Measurements from ENCODE around the gene ALG14.
"Not testable (repeated sequence)": the region's sequence is repeated elsewhere in the genome, so short reads cannot be mapped to it uniquely, and the experiment has no call there.

The ALG14 gene, protein sequence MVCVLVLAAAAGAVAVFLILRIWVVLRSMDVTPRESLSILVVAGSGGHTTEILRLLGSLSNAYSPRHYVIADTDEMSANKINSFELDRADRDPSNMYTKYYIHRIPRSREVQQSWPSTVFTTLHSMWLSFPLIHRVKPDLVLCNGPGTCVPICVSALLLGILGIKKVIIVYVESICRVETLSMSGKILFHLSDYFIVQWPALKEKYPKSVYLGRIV

DNA sequence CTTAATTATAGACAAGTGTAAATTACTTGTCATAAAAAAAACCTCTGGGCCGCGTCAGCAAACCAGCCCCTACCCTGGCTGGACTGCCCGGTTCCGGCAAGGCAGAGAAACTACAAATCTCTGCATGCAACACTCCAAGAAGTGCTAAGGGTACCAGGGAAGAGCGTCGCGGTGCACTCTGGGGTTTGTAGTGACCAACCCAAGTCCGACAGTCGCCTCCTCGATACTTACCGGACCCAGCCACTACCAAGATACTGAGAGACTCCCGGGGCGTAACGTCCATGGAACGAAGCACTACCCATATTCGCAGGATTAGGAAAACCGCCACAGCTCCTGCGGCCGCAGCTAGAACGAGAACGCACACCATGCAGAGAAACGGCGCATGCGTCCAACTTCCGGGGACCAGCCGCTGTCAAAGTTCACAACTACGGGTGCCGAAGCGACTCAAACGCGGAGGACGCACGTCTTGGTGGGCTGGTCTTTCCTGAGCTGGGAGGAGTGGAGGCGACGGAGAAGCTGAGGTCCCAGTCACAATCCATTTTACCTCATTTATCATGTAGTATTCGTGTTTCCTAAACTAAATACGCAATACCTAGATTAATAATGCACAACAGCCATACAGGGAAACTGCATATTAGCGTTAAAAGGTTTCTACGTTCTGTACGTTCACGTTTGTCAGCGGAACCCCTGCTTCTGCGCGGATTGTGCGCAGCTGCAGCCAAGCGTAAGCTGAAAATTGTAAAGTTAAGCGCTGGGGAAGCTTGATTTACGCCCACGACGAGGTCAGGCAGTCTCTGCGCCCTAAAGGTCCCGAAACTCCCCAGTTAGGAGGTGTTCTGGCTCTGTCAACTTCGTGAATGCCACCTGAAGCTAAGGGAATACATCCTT, at the start of gene ALG14:
Gene ALG14 (minus strand): TSS at position 420 of the 888 bp plus-strand sequence. CDS start 53 bp downstream, at position 367.
- DNase-seq (ENCODE audit: low spot score): peak; percentile 93

DNA sequence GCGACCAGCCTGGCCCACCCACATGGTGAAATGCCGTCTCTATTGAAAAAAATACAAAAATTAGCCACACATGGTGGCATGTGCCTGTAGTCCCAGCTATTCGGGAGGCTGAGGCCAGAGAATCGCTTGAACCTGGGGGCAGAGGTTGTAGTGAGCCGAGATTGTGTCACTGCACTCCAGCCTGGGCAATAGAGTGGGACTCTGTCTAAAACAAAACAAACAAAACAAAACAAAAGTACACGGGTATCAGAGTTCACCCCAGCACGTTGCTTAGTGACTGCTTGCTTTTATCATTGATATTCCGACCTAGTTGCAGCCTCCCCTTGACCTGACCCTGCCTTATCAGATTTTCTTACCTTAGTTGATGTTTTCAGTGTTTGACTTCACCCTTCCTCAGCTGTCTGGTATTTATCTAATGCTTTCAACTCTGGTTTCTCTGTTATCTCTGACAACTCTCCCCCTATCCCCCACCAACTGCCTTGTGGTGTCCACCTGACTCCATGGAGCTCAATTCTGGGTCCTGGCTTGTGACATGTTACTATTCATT, 49.5 kb upstream of the ALG14 start:
- no peak for DNase-seq (ENCODE audit: low spot score)

DNA sequence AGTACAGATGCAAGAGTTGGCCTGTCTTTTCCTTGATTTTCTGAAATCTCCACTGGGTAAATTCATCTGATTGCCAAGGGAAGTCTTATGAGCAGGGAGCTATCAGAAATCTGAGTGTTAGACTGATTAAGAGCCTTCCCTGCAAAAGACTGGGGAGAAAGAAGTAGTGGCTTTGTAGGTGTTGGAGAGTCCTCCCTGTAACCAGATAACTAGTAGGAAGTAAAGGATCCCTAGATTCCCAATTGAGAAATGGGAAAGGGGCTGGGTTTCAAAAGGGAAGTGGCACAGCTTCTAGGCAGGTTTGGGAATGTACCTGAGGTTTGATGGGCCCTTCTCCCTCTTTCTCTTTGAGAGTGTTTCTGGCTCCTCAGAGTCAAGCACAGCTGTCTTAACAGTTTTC, 46.5 kb upstream of the ALG14 start:
- peak; percentile 29 for DNase-seq (ENCODE audit: low spot score)

DNA sequence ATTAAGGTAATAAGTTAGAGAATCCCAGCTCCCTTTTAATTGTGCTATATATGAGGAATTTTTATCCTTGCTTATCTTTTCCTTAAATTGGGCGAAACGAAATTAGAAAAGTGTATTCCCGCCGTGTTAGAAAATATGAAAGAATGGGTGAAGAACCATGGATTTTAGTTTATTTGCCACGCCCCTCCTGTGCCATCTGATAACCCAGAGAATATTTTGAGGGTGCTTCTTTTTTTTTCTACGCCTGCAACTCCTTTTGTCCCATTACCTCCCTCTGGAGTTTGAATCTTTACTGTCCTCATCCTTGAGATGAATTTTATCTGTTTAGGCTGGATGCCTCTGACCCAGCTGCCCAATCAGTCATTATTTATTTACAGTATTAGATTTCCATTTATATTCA, 46.0 kb upstream of the ALG14 start:
- DNase-seq (ENCODE audit: low spot score): peak; percentile 71

DNA sequence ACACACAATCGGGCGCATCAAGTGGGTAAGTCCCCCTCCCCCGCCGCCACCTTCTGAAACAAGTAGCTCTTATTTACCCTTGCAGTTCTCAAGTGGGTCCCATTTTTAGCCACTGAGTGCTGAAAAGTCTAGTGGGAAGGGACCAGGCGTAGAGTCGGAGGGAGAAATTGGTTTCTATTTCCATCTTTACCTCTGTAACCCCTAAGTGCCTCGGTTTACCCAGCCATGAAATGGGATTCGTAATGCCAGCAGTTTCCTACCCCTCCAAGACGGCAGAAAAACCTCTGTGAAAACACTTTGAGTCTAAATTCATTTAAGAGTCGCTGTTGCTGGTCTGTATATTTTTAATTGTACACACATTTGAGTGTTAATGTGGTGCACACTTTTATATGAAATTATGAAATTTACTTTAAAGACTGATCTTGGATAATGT, 45.3 kb upstream of the ALG14 start:
- DNase-seq (ENCODE audit: low spot score): no peak

DNA sequence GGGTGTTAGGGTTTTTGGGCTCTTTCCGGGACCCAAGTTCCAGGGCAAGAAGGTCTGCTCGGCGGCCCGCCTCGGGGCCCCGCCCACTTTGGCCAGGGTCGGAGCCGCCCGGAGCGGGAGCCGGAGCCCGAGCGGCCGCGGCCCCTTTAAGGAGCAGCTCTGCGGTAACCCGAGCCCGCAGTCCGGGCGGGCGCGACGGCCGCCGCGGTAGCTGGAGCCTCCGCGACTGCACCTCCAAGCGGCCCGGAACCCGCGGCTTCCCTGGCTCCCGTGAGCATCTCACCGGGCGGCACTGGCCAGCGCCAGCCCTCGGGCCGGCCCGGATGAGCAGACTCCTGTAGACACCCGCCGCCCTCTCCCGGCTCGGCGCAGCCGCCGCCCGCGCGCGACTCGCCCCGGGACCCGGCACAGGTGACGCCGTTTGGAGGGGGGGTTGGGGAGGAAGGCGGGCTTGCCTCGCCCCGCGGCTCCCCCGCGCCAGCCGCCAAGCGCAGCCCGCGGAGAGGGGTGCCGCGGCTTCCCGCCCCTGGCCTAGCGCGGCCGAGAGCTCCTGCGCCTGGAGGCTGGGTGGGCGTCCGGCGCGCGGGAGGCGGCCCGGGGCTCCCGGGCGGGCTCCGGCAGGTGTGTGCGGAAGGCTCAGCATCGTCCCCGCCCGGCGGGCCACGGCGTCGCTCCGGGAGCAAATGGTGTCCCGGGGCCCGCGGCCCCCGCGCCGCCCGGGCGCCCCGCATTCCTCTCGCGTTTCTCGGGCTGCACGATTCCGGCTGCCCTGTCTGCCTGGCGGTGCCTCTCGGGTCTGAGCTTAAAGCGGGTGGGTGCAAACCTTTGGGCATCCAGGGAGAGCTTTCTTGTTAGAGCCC, 44.7 kb upstream of the ALG14 start, which contains the start of gene TLCD4:
Gene TLCD4 (plus strand): TSS at position 149 of the 860 bp plus-strand sequence. CDS start 26,547 bp downstream, outside the sequence.
- peak; percentile 66 for DNase-seq (ENCODE audit: low spot score)

DNA sequence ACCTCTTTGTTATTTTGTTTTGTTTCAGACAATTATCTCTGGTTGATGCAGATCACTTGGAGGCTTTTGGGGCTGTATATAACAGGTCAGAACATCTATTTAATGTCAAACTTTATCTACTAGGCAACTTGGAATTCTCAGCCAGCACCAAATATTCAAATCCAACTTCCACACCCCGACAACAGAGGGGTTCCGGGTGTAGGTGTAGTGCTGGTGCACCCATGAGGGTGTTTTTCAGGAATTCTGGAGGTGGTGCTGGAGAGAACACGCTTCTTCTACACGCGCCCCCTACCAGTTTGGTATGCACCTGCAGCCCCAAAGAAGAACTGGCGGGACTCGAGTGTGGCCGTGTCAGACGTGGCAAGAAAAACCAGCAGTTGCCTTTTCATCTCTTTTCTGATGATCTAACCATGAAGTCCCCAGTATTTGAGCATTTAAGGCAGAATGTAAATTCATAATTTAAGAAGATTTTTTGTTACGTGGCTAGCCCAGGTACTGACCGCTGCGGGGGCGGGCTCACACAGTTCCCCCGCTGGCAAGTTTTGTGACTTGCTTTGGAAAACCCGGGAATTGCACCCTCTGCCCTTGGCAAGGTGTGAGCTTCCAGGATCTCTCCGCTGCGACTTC, 43.9 kb upstream of the ALG14 start:
- peak; percentile 88 for DNase-seq (ENCODE audit: low spot score)

DNA sequence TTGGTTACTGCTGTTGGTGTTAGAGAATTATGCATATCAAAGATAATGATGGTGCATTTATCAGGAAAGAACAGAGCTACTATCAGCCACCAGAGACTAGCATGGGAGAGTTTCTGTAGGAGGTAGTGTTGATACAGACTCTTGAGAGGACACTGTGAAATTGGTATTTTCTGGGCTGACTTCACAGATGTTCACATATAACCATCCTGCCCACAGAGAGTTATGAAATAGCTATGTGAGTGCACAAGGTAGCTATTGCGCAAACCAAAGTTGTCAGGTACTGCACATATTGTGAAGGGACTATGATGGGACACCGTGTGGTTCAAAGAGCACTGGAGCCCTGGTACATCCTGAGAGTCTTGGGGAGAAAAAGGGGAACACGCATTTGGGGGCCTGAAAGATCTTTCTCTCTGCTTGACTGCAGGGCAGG, 43.0 kb upstream of the ALG14 start:
- DNase-seq (ENCODE audit: low spot score): peak; percentile 82

DNA sequence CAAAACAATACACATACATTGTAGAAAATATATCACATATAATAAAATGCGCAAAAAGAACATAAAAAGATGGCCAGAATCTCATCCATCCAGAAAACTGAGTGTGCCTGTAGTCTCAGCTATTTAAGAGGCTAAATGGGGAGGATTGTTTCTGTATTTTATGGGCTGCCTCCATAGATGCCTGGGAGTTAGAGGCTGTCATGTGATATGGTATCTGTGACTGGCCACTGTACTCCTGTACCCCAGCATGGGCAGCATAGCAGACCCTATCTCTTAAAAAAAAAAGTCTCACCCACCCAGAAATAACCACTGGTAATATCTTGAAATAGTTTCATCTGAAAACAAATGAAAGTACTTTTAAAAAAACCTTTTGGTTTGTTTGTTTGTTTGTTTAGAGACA, 40.9 kb upstream of the ALG14 start:
- no peak for DNase-seq (ENCODE audit: low spot score)

DNA sequence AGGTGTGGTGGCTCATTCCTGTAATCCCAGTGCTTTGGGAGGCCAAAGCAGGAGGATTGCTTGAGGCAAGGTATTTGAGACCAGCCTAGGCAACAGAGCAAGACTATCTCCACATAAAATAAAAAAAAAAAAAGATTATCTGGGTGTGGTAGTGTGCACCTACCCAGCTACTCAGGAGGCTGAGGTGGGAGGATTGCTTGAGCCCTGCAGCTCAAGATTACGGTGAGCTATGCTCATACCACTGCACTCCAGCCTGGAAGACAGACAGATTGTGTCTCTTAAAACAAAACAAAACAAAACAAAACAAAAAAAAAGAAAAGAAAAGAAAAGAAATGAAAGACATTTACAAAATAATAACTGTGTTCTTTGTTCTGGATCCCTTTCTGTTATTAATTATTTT, 38.3 kb upstream of the ALG14 start:
- DNase-seq (ENCODE audit: low spot score): peak; percentile 45

DNA sequence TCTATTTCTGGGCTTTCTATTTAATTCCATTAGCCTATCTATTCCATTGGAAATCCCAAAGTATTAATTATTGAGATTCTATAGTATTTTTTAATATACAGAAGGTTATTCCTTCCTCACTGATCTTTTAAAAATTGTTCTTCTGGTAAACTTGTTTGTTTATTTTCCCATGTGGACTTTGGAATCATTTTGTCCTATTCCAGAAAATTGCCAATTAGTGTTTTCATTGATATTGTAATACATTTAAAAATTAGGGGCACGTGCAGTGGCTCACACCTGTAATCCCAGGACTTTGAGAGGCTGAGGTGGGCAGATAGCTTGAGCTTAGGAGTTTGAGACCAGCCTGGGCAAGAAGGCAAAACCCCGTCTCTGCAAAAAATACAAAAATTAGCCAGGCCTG, 36.0 kb upstream of the ALG14 start:
- no peak for DNase-seq (ENCODE audit: low spot score)

DNA sequence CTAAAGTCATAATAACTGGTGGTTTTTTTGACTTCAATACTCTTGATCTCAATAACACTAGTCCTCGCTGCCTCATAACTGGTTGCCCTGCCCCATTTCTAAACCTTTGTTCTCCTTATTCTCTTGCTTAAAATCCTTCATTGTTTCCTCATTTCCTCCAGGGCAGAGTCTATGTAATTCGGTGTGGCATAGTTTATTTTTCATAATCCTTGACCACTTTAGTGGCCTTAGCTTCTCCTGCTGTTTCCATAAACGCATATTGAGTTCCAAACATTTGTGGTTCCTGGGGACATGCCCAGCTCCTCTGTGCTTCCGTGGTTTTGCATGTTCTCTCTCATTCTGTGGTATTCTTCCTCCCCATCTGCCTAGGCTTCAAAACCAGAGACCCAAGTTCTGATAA, 25.4 kb upstream of the ALG14 start:
- no peak for DNase-seq (ENCODE audit: low spot score)

DNA sequence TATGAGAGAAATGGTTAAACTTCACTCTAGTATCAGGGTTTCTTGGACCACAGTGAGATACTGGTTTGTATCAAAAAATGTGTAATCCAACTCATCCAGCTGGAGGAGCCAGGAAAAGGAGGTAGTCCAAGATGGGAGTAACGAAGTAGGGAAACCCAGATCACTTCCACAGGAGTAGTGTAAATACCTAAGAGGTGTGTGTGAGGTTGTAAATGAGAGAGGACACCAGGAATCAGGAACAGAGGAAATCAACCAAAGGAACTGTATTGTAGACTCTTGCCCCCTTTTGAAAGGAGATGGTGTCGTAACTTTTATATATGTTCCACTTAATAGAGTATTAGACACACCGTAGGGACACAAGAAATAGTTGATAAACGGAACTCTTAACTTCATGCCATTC, 24.7 kb upstream of the ALG14 start:
- DNase-seq (ENCODE audit: low spot score): no peak

DNA sequence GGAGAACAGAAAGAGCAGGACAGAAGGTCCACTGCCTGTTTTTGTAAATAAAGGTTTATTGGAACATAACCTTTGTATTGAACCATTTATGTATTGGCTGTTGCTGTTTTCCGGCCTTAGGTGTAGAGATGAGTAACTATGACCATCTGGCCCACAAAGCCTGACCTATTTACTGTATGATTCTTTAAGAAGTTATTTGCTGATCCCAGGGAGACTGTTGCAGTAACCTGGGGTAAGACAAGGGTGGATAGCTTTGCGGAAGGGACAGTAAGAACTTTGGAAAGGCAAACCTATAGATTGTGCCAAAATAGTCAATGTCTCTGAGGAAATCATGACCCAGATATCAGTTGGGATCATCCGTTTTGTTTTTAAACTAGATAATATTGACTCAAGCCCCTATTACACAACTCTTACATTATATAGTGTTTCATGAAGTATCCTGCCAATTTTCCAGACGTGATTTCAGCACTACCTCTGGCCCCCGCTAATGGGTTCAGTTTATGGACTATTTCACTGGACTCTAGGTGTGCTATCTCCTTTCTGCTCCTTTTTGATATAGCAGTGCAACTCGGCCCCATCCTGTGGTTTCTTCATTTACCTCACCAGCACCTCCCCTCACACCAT, 23.6 kb upstream of the ALG14 start:
- DNase-seq (ENCODE audit: low spot score): no peak

DNA sequence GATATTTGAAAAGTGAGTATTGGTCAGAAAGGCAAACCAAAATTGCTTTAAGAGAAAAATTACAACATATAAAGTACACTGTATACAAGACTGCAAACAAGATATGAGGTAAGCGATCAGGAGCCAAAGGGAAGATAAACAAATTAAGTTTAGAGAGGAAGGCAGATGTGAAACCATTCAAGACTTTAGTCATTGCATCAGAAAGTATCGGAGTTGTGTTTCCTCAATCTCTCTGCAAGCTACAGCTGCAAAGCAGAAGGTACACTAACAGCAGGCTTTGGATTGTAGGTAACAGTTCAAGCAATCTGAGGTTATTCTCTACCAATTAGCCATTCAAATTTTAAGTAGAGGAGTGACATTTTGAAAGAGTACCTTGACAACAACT, 23.1 kb upstream of the ALG14 start:
- peak; percentile 27 for DNase-seq (ENCODE audit: low spot score)

DNA sequence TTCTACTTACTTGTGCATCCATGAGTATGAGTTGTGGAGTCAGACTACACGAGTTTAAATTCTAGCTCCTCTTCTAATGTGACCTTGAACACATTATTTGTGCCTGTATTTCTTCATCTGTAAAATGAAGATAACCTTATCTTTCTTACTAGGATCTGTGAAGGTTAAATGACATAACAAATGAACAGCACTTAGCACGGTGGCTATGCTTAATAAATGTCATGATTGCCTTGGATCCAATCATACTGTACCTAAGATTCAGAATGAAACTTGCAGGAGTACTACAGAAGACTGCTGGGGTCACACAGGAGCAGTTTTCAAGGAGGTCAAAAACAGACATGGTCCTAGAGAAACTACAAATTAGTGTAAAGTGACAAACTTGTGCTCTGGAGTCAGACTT, 22.2 kb upstream of the ALG14 start:
- peak; percentile 65 for DNase-seq (ENCODE audit: low spot score)

DNA sequence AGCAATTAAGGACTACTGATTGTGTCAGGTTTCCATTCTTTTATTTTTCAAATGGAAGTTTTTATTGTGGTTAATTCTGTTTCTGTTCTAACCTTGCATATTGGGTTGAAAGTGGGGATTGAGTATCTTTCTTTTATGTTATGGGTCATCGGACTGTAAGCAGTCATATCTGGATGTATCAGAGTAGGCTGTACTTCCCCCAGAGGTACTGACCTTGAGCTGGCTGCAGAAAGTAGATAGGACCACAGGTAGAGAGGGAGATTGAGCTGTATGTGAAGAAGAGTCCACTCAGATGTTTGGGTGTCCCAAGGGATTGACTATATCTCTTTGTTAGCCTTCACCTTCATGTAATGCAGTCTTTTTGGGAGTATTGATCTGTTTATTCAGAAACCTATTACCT, 20.5 kb upstream of the ALG14 start:
- no peak for DNase-seq (ENCODE audit: low spot score)

DNA sequence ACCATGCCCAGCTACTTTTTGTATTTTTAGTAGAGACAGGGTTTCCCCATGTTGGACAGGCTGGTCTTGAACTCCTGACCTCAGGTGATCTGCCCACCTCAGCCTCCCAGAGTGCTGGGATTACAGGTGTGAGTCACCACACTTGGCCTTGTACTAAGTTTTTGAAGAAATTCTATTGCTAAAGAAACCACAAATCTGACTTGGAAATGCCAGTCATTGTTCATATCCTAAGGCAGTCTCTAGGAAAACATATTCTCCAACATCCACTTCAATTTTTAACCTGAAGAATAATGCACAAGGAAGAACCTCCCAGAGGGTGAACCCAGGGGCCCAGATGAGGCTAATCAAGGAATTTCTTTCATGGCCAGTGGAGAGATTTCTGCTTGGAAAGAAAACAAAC, 20.1 kb upstream of the ALG14 start:
- not testable (repeated sequence) for DNase-seq (ENCODE audit: low spot score)

DNA sequence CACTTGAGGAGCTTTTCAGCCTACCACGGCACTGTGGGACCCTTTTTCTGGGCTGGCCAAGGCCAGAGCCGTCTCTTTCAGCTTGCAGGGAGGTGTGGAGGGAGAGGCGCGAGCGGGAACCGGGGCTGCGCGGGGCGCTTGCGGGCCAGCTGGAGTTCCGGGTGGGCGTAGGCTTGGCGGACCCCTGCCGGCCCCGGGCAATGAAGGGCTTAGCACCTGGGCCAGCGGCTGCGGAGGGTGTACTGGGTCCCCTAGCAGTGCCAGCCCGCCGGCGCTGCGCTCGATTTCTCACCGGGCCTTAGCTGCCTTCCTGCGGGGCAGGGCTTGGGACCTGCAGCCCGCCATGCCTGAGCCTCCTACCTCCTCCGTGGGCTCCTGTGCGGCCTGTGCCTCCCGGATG, 18.5 kb upstream of the ALG14 start:
- DNase-seq (ENCODE audit: low spot score): not testable (repeated sequence)

DNA sequence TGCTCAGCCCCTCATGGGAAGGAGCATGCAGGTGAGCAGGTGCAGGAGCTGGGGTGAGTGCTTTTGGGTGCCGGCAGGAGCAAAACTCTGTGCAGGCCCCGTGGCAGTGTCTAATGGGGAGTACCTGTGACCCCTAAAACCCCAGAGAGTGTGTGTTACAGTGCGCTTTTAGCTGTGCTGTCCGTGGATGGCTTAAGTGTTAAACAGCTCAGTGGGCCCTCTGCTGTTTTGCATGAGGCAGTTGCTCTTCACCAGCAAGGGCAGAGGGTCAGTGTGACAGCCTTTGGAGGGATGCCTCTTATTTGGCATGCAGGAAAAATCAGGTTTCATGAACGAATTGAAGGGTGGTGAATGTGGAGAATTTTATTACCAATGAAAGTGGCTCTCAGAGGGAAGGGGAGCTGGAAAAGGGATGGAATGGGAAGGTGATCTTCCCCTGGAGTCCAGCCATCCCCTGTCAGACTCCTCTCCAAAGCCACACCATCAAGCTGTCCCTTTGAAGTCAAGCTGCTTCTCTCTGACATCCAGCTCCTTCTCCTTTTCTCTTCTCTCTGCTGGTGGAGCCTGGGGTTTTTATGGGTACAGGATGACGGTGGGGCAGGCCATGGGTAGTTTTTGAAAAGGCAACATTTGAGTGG, 17.0 kb upstream of the ALG14 start:
- DNase-seq (ENCODE audit: low spot score): peak; percentile 71

DNA sequence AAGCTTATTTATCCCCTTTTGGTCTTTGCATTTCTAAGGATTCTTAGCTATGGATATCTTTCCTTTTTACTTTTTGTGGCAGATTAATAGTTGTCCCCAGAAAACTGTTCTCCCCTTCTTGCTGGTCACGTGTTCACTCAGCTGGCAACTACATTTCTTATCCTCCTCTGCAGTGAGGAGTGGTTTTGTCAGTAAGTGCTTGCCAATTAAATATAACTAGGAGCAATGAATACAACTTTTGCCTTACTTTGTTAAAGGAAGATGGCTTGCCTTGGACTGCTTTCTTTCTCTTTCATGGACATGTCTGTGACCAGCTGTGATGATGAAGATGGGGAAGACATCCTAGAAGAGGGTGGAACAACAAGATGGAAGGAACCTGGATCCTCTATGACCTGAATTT, 15.6 kb upstream of the ALG14 start:
- peak; percentile 87 for DNase-seq (ENCODE audit: low spot score)

Measured in hematopoietic multipotent progenitor cell treated with erythropoietin and hydrocortisone succinate and interleukin-3 and kit ligand, for 15 days (in vitro differentiated cells).